HEK293 (cell line): ENCODE measurements around the gene DGCR8.

Source experiments
- CTCF ChIA-PET: fragments of 350-600 bp; formaldehyde crosslinking; extraction: SDS; loops from one replicate; lab custom pipeline; 2021; ENCODE audit warnings: antibody characterized with exemption; lab: Yijun Ruan, JAX
- POLR2A ChIA-PET: fragments of 300-600 bp; formaldehyde crosslinking; extraction: SDS; loops from one replicate; lab custom pipeline; 2020; ENCODE audit warnings: antibody characterized with exemption, inconsistent platforms; lab: Yijun Ruan, JAX
- H3K27ac ChIP-seq: fragments of 200-500 bp; sonication (Bioruptor generic); 2 replicates; pipeline ENCODE4 v1.5.1; 2014; ENCODE audit warnings: low read depth, low read length, control low read depth, inconsistent platforms; ENCODE audit errors: extremely low read depth
- H3K36me3 ChIP-seq, 2 experiments: fragments of 200-500 bp in 1 of 2; sonication (Bioruptor generic) in 1 of 2; 1 replicate in 1 of 2; 2 replicates in 1 of 2; pipeline ENCODE4 v1.5.1; 2014 to 2017; ENCODE audit warnings: inconsistent platforms in 2 of 2, low read length in 2 of 2; ENCODE audit not compliant: control insufficient read depth in 2 of 2, insufficient read depth in 1 of 2
- H3K4me1 ChIP-seq: fragments of 200-500 bp; sonication (Bioruptor generic); 2 replicates; pipeline ENCODE4 v1.5.1; 2014; ENCODE audit warnings: mild to moderate bottlenecking, low read length, inconsistent platforms; ENCODE audit not compliant: control insufficient read depth, insufficient read depth
- H3K4me3 ChIP-seq: 2 replicates; pipeline ENCODE4 v1.5.1; 2011; ENCODE audit warnings: low read depth, mild to moderate bottlenecking, control low read depth, low read length, moderate library complexity
- H3K9me3 ChIP-seq: fragments of 200-500 bp; sonication (Bioruptor generic); 2 replicates; pipeline ENCODE4 v1.5.1; 2014; ENCODE audit warnings: low read depth, low read length, inconsistent platforms; ENCODE audit not compliant: control insufficient read depth, insufficient read depth
- ATF2 ChIP-seq: fragments of 450-650 bp; formaldehyde crosslinking; IDR thresholded peaks from 2 replicates; pipeline ENCODE4 v1.5.1; 2016; ENCODE audit warnings: missing biosample characterization, missing genetic modification characterization, low read depth
- MZF1 ChIP-seq: fragments of 450-650 bp; formaldehyde crosslinking; IDR thresholded peaks from 2 replicates; pipeline ENCODE4 v1.5.1; 2017; ENCODE audit warnings: missing biosample characterization, missing genetic modification characterization, borderline replicate concordance
- PRDM2 ChIP-seq: fragments of 450-650 bp; formaldehyde crosslinking; IDR thresholded peaks from 2 replicates; pipeline ENCODE4 v1.5.1; 2016; ENCODE audit warnings: missing biosample characterization, missing genetic modification characterization, borderline replicate concordance
- SP2 ChIP-seq: fragments of 450-650 bp; formaldehyde crosslinking; IDR thresholded peaks from 2 replicates; pipeline ENCODE4 v1.5.1; 2016; ENCODE audit warnings: missing biosample characterization, missing genetic modification characterization
- SP3 ChIP-seq: fragments of 450-650 bp; formaldehyde crosslinking; IDR thresholded peaks from 2 replicates; pipeline ENCODE4 v1.5.1; 2016; ENCODE audit warnings: missing biosample characterization, missing genetic modification characterization
- YY1 ChIP-seq: fragments of 450-650 bp; formaldehyde crosslinking; IDR thresholded peaks from 2 replicates; pipeline ENCODE4 v1.5.1; 2018; ENCODE audit warnings: missing biosample characterization, missing genetic modification characterization
- ZBTB44 ChIP-seq: fragments of 450-650 bp; IDR thresholded peaks from 2 replicates; pipeline ENCODE4 v1.5.1; 2018; ENCODE audit warnings: missing biosample characterization, mild to moderate bottlenecking, missing genetic modification characterization
- ZFP37 ChIP-seq: fragments of 450-650 bp; formaldehyde crosslinking; IDR thresholded peaks from 2 replicates; pipeline ENCODE4 v1.5.1; 2016; ENCODE audit warnings: missing biosample characterization, missing genetic modification characterization
- ZNF133 ChIP-seq: fragments of 450-650 bp; formaldehyde crosslinking; IDR thresholded peaks from 2 replicates; pipeline ENCODE4 v1.5.1; 2016; ENCODE audit warnings: missing biosample characterization, missing genetic modification characterization
- ZNF174 ChIP-seq: fragments of 450-650 bp; formaldehyde crosslinking; IDR thresholded peaks from 2 replicates; pipeline ENCODE4 v1.5.0; 2017; ENCODE audit warnings: missing biosample characterization, mild to moderate bottlenecking, missing genetic modification characterization
- ZNF202 ChIP-seq: fragments of 450-650 bp; formaldehyde crosslinking; IDR thresholded peaks from 2 replicates; pipeline ENCODE4 v1.5.1; 2016; ENCODE audit warnings: missing biosample characterization, missing genetic modification characterization, borderline replicate concordance
- ZNF221 ChIP-seq: fragments of 450-650 bp; formaldehyde crosslinking; IDR thresholded peaks from 2 replicates; pipeline ENCODE4 v1.5.1; 2017; ENCODE audit warnings: missing biosample characterization, missing genetic modification characterization, borderline replicate concordance
- ZNF280C ChIP-seq: fragments of 450-650 bp; formaldehyde crosslinking; IDR thresholded peaks from 2 replicates; pipeline ENCODE4 v1.5.1; 2016; ENCODE audit warnings: missing biosample characterization, missing genetic modification characterization
- ZNF341 ChIP-seq: fragments of 450-650 bp; formaldehyde crosslinking; IDR thresholded peaks from 2 replicates; pipeline ENCODE4; 2016; ENCODE audit warnings: low read depth, missing biosample characterization, missing genetic modification characterization
- ZNF426 ChIP-seq: fragments of 450-650 bp; formaldehyde crosslinking; IDR thresholded peaks from 2 replicates; pipeline ENCODE4 v1.5.1; 2017; ENCODE audit warnings: missing biosample characterization, missing genetic modification characterization, mild to moderate bottlenecking, inconsistent platforms, moderate library complexity
- ZNF501 ChIP-seq: fragments of 450-650 bp; formaldehyde crosslinking; IDR thresholded peaks from 2 replicates; pipeline ENCODE4 v1.5.1; 2016; ENCODE audit warnings: missing biosample characterization, missing genetic modification characterization
- ZNF513 ChIP-seq: fragments of 450-650 bp; IDR thresholded peaks from 2 replicates; pipeline ENCODE4 v1.5.1; 2018; ENCODE audit warnings: missing biosample characterization, missing genetic modification characterization
- ZNF530 ChIP-seq: fragments of 450-650 bp; formaldehyde crosslinking; IDR thresholded peaks from 2 replicates; pipeline ENCODE4 v1.5.1; 2016; ENCODE audit warnings: low read depth, missing biosample characterization, missing genetic modification characterization
- ZNF571 ChIP-seq: fragments of 450-650 bp; formaldehyde crosslinking; IDR thresholded peaks from 2 replicates; pipeline ENCODE4 v1.5.0; 2017; ENCODE audit warnings: missing biosample characterization, missing genetic modification characterization
- ZNF629 ChIP-seq: fragments of 450-650 bp; formaldehyde crosslinking; IDR thresholded peaks from 2 replicates; pipeline ENCODE4 v1.5.1; 2017; ENCODE audit warnings: missing biosample characterization, missing genetic modification characterization
- ZNF776 ChIP-seq: fragments of 450-650 bp; formaldehyde crosslinking; IDR thresholded peaks from 2 replicates; pipeline ENCODE4 v1.5.0; 2017; ENCODE audit warnings: missing biosample characterization, missing genetic modification characterization, borderline replicate concordance
- ZSCAN23 ChIP-seq: fragments of 450-650 bp; formaldehyde crosslinking; IDR thresholded peaks from 2 replicates; pipeline ENCODE4 v1.5.1; 2016; ENCODE audit warnings: missing biosample characterization, missing genetic modification characterization

DGCR8 gene

GRCh38 chr22:20158391-20159036 lies 78.5 kb downstream of the DGCR8 start:
- H3K4me1 ChIP-seq: no peaks in the 10 kb centered on the region
- CTCF ChIA-PET: interaction anchor here (0.7 to 6.0 kb wide), 6 partner anchors 34 to 126 kb away, joined by 4 to 64 read pairs (median 9); no protein-coding TSS in a partner anchor
- H3K27ac ChIP-seq: no peak overlapping the region
- H3K4me3 ChIP-seq: no peak overlapping the region
- H3K9me3 ChIP-seq: no peaks in the 10 kb centered on the region
- H3K36me3 ChIP-seq: no peaks in the 10 kb centered on the region
- TF ChIP-seq ZSCAN23 (tag by site-specific recombination) (no peak), ZBTB44 (tag by site-specific recombination) (no peak), ZNF133 (tag by site-specific recombination) (no peak), ZNF280C (tag by site-specific recombination) (no peak), YY1 (tag by site-specific recombination) (no peak), SP2 (tag by site-specific recombination) (no peak), SP3 (no peak), ZNF530 (tag by site-specific recombination) (no peak), ZNF221 (tag by site-specific recombination) (no peak), ZFP37 (tag by site-specific recombination) (no peak), ZNF571 (no peak), ZNF629 (tag by site-specific recombination) (no peak), MZF1 (tag by site-specific recombination) (no peak)
- TF ChIP-seq, all 188 proteins: peak for 0
- POLR2A ChIA-PET: no interaction called here

- no peaks in the 10 kb centered on the region for H3K9me3 ChIP-seq
- no peaks in the 10 kb centered on the region for H3K4me1 ChIP-seq
- no peak overlapping the region for H3K4me3 ChIP-seq
- H3K27ac ChIP-seq: no peak overlapping the region
- ChIA-PET CTCF (interaction anchor here (0.7 to 1.6 kb wide), 6 partner anchors 14 to 126 kb away, joined by 3 to 11 read pairs (median 5); no protein-coding TSS in a partner anchor), POLR2A (interaction anchor here (1.1 kb wide), 1 partner anchor 80 kb away, joined by 10 read pairs; no protein-coding TSS in a partner anchor)
- no peaks in the 10 kb centered on the region for H3K36me3 ChIP-seq
- no peak for TF ChIP-seq ZNF202 (tag by site-specific recombination)
- no peak for TF ChIP-seq ZNF174 (tag by site-specific recombination)
- no peak for TF ChIP-seq ZNF513 (tag by site-specific recombination)
- TF ChIP-seq ZNF501 (tag by site-specific recombination): no peak
- no peak for TF ChIP-seq ZNF776 (tag by site-specific recombination)
- no peak for TF ChIP-seq PRDM2 (tag by site-specific recombination)
- TF ChIP-seq SP3: no peak
- no peak for TF ChIP-seq ZNF341 (tag by site-specific recombination)
- no peak for TF ChIP-seq ATF2 (tag by site-specific recombination)
- no peak for TF ChIP-seq ZNF426
Measured at GRCh38 chr22:20159076-20159475, 79.0 kb downstream of the DGCR8 start.
